ENCODE results near the gene MRPL36.

DNA sequence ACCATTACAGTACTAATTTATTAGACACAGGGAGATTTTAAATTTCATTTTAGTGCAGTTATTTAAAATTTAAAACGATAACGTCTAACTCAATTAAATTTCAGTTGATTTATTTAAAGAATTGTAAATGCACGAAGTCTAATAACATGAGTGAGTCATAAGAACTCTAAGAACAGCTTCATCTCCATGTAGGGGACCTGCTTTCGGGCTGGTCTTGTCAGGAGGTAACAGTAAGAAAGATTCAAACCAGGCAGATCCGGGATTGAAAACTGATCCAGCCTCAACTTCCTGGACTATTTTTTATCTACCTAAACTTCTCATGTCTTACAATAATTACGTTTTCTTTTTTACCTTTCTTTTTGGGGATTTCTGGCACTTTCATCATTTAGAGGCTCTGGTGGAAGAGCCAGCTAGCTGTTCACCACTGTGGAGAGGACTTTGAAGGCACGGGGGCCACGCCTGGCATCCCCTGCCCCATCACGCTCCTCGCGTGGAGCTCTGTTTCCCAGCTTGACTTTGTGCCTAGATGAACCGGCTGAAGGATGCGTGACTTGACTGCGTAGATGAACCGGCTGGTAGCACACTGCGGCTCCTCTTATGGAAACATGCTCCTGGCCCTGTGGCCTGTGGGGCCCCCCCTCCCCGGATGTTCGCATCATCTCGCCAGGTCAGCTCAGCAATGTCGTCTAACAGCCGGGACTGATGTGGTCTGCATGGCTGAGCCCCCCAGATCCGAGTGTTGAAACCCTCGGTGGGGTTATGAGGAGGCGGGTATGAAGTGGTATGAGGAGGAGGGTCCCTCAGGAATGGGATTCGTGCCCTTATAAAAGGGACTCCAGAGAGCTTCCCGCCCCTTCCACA lies 27.6 kb upstream of the MRPL36 start:
- TF ChIP-seq, protein P1, sequence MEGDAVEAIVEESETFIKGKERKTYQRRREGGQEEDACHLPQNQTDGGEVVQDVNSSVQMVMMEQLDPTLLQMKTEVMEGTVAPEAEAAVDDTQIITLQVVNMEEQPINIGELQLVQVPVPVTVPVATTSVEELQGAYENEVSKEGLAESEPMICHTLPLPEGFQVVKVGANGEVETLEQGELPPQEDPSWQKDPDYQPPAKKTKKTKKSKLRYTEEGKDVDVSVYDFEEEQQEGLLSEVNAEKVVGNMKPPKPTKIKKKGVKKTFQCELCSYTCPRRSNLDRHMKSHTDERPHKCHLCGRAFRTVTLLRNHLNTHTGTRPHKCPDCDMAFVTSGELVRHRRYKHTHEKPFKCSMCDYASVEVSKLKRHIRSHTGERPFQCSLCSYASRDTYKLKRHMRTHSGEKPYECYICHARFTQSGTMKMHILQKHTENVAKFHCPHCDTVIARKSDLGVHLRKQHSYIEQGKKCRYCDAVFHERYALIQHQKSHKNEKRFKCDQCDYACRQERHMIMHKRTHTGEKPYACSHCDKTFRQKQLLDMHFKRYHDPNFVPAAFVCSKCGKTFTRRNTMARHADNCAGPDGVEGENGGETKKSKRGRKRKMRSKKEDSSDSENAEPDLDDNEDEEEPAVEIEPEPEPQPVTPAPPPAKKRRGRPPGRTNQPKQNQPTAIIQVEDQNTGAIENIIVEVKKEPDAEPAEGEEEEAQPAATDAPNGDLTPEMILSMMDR (IDR thresholded peaks at IDR 0.05) = no peak
- TF ChIP-seq POLR2A (IDR thresholded peaks at IDR 0.05) = no peak
